Measurements from ENCODE around the gene PIK3CB.
"Not testable (repeated sequence)": the region's sequence is repeated elsewhere in the genome, so short reads cannot be mapped to it uniquely, and the experiment has no call there.

The PIK3CB gene

GRCh38 chr3:138682648-138683047 is 152.1 kb downstream of the PIK3CB start:
- DNase-seq (ENCODE audit: low read depth), result no peak
- no peak for TF ChIP-seq POLR2A (IDR thresholded peaks at IDR 0.05; ENCODE audit: extremely low read depth, insufficient read length)
- TF ChIP-seq MAX (IDR thresholded peaks at IDR 0.05; ENCODE audit: low read depth, low read length), result no peak
- no peak for TF ChIP-seq MYC (IDR thresholded peaks at IDR 0.05; ENCODE audit: low read depth, low read length)
- TF ChIP-seq CTCF (IDR thresholded peaks at IDR 0.05; ENCODE audit: low read depth, low read length), result no peak
- no peak overlapping the region for H3K4me3 ChIP-seq (ENCODE audit: low read depth, low read length)

GRCh38 chr3:138681463-138682220 is 153.1 kb downstream of the PIK3CB start:
- DNase-seq (ENCODE audit: low read depth), result no peak
- no peak for TF ChIP-seq MAX (IDR thresholded peaks at IDR 0.05; ENCODE audit: low read depth, low read length)
- TF ChIP-seq MYC (IDR thresholded peaks at IDR 0.05; ENCODE audit: low read depth, low read length), result no peak
- TF ChIP-seq POLR2A (IDR thresholded peaks at IDR 0.05; ENCODE audit: extremely low read depth, insufficient read length), result no peak
- TF ChIP-seq CTCF (IDR thresholded peaks at IDR 0.05; ENCODE audit: low read depth, low read length), result no peak
- no peak overlapping the region for H3K4me3 ChIP-seq (ENCODE audit: low read depth, low read length)

- not testable (repeated sequence) for H3K4me3 ChIP-seq (ENCODE audit: low read depth, low read length); DNase-seq (ENCODE audit: low read depth)
Observed at GRCh38 chr3:138680974-138681373, 153.8 kb downstream of the PIK3CB start.

GRCh38 chr3:138678874-138679392 is 155.8 kb downstream of the PIK3CB start:
- no peak overlapping the region for H3K4me3 ChIP-seq (ENCODE audit: low read depth, low read length)
- no peak for DNase-seq (ENCODE audit: low read depth)
- no peak for TF ChIP-seq CTCF (IDR thresholded peaks at IDR 0.05; ENCODE audit: low read depth, low read length)
- TF ChIP-seq MAX (IDR thresholded peaks at IDR 0.05; ENCODE audit: low read depth, low read length), result no peak
- no peak for TF ChIP-seq POLR2A (IDR thresholded peaks at IDR 0.05; ENCODE audit: extremely low read depth, insufficient read length)
- TF ChIP-seq MYC (IDR thresholded peaks at IDR 0.05; ENCODE audit: low read depth, low read length), result no peak

GRCh38 chr3:138678086-138678485 is 156.6 kb downstream of the PIK3CB start:
- TF ChIP-seq CTCF (IDR thresholded peaks at IDR 0.05; ENCODE audit: low read depth, low read length) (no peak), POLR2A (IDR thresholded peaks at IDR 0.05; ENCODE audit: extremely low read depth, insufficient read length) (no peak), MAX (IDR thresholded peaks at IDR 0.05; ENCODE audit: low read depth, low read length) (no peak), MYC (IDR thresholded peaks at IDR 0.05; ENCODE audit: low read depth, low read length) (no peak)
- no peak overlapping the region for H3K4me3 ChIP-seq (ENCODE audit: low read depth, low read length)
- DNase-seq (ENCODE audit: low read depth), result no peak

- no peak overlapping the region for H3K4me3 ChIP-seq (ENCODE audit: low read depth, low read length)
- DNase-seq (ENCODE audit: low read depth), result peak; percentile 29
- TF ChIP-seq CTCF (IDR thresholded peaks at IDR 0.05; ENCODE audit: low read depth, low read length) (no peak), MYC (IDR thresholded peaks at IDR 0.05; ENCODE audit: low read depth, low read length) (no peak), MAX (IDR thresholded peaks at IDR 0.05; ENCODE audit: low read depth, low read length) (no peak), POLR2A (IDR thresholded peaks at IDR 0.05; ENCODE audit: extremely low read depth, insufficient read length) (no peak)
Observed at GRCh38 chr3:138675393-138675792, 159.3 kb downstream of the PIK3CB start.

Data from NB4 (cell line).